OCI-LY1 (cell line): ENCODE measurements around the gene RPRML.

Source experiments
- H2AFZ ChIP-seq: fragments of 200-600 bp; sonication (generic), shearing (Covaris generic); 2 replicates; pipeline ENCODE4 v1.6.0; 2014; ENCODE audit warnings: antibody characterized with exemption, mild to moderate bottlenecking, low read length
- H3F3A ChIP-seq: fragments of 200-600 bp; sonication (generic), shearing (Covaris generic); 2 replicates; pipeline ENCODE4 v1.6.0; 2014; ENCODE audit warnings: mild to moderate bottlenecking, antibody characterized with exemption, low read length, moderate library complexity; ENCODE audit not compliant: insufficient read depth
- H3K27ac ChIP-seq: fragments of 200-600 bp; sonication (generic); 2 replicates; pipeline ENCODE4 v1.5.1; 2014; ENCODE audit warnings: low read length, mixed run types, mild to moderate bottlenecking, low read depth; ENCODE audit not compliant: poor library complexity, severe bottlenecking
- H3K27me3 ChIP-seq: fragments of 200-600 bp; sonication (generic); 2 replicates; pipeline ENCODE4 v1.6.0; 2014; ENCODE audit warnings: antibody characterized with exemption, mild to moderate bottlenecking, low read length, moderate library complexity; ENCODE audit not compliant: insufficient read depth
- H3K36me3 ChIP-seq: fragments of 200-600 bp; sonication (generic); 2 replicates; pipeline ENCODE4 v1.6.1; 2014; ENCODE audit warnings: mild to moderate bottlenecking, antibody characterized with exemption, low read length, moderate library complexity, mixed read lengths; ENCODE audit not compliant: insufficient read depth
- H3K4me1 ChIP-seq: fragments of 200-600 bp; sonication (generic); 2 replicates; pipeline ENCODE4 v1.5.1; 2014; ENCODE audit warnings: mild to moderate bottlenecking, low read length, moderate library complexity; ENCODE audit not compliant: insufficient read depth, severe bottlenecking
- H3K4me2 ChIP-seq: fragments of 200-600 bp; sonication (generic), shearing (Covaris generic); 2 replicates; pipeline ENCODE4 v1.6.1; 2014; ENCODE audit warnings: low read length
- H3K4me3 ChIP-seq: fragments of 200-600 bp; sonication (generic); 2 replicates; pipeline ENCODE4 v1.5.1; 2014; ENCODE audit warnings: low read length, low read depth, mild to moderate bottlenecking, mixed read lengths; ENCODE audit not compliant: poor library complexity, severe bottlenecking
- H3K79me2 ChIP-seq: fragments of 200-600 bp; shearing (Covaris generic); 2 replicates; pipeline ENCODE4 v1.6.1; 2016; ENCODE audit warnings: mixed run types, low read length, mixed read lengths; ENCODE audit not compliant: insufficient read depth
- H3K9ac ChIP-seq: fragments of 200-600 bp; sonication (generic), shearing (Covaris generic); 2 replicates; pipeline ENCODE4 v1.6.1; 2014; ENCODE audit warnings: mild to moderate bottlenecking, low read length, mixed read lengths
- H3K9me2 ChIP-seq: fragments of 200-600 bp; sonication (generic), shearing (Covaris generic); 2 replicates; pipeline ENCODE4 v1.6.1; 2014; ENCODE audit warnings: low read depth, mild to moderate bottlenecking, low read length, mixed read lengths
- H3K9me3 ChIP-seq: fragments of 200-600 bp; shearing (Covaris generic); 2 replicates; pipeline ENCODE4 v1.6.1; 2014; ENCODE audit warnings: low read length, mixed read lengths
- H4K20me1 ChIP-seq: fragments of 200-600 bp; sonication (generic), shearing (Covaris generic); 2 replicates; pipeline ENCODE4 v1.6.0; 2016; ENCODE audit warnings: mild to moderate bottlenecking, low read length; ENCODE audit not compliant: insufficient read depth
- EZH2 ChIP-seq: fragments of 200-600 bp; sonication (generic), shearing (Covaris generic); IDR thresholded peaks from 2 replicates; pipeline ENCODE4 v1.8.0; 2017; ENCODE audit warnings: borderline replicate concordance, mixed run types, mild to moderate bottlenecking, antibody characterized with exemption, low read length, moderate library complexity, mixed read lengths
- TF ChIP-seq, protein P1 (sequence below): fragments of 200-600 bp; sonication (generic), shearing (Covaris generic); IDR thresholded peaks from 2 replicates; pipeline ENCODE4 v1.5.1; 2017; ENCODE audit warnings: mild to moderate bottlenecking, antibody characterized with exemption, low read length, moderate library complexity, mixed read lengths

Gene RPRML

DNA sequence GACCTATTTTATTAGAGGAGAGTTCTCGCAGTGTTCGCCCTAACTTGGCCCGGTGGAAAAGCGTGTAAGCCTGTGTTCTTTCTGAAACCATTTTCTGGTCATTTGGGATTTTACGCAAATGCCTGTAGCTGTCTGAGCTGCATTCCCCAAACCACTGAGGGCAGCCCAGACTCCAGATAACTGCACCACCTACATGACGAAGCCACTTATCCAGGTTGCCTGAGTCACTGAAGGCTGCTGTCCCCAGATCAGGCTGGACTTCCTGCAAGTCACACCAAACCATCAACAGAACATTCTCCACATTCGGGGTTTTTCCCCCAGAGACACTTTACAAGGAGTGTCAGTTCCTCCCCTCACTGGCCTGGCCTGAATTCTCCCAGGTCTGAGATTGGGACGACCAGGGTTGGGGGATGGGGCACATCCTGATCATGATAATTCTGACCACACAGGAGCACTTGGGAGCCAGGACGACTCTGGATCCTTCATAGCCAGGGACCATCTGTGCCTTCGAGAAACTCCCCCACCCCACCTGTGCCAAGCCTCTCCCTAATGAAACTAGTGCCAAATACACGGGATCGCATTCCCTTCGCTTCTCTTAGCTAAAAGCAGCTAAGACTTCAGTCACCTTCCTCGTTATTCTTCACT is 2.3 kb downstream of the RPRML start:
- Histone ChIP-seq H3K79me2 (no peaks in the 10 kb centered on the region), H2AFZ (no peak overlapping the region), H3K36me3 (no peaks in the 10 kb centered on the region), H3K4me3 (no peak overlapping the region), H3K9me3 (no peaks in the 10 kb centered on the region), H3K9me2 (no peaks in the 10 kb centered on the region), H4K20me1 (no peaks in the 10 kb centered on the region), H3K27ac (no peak overlapping the region), H3K27me3 (no peaks in the 10 kb centered on the region), H3K4me1 (peaks cover 16% of the 10 kb centered on the region), H3F3A (no peaks in the 10 kb centered on the region), H3K4me2 (no peak overlapping the region), H3K9ac (no peak overlapping the region)
- no peak for TF ChIP-seq EZH2
- TF ChIP-seq, protein P1, sequence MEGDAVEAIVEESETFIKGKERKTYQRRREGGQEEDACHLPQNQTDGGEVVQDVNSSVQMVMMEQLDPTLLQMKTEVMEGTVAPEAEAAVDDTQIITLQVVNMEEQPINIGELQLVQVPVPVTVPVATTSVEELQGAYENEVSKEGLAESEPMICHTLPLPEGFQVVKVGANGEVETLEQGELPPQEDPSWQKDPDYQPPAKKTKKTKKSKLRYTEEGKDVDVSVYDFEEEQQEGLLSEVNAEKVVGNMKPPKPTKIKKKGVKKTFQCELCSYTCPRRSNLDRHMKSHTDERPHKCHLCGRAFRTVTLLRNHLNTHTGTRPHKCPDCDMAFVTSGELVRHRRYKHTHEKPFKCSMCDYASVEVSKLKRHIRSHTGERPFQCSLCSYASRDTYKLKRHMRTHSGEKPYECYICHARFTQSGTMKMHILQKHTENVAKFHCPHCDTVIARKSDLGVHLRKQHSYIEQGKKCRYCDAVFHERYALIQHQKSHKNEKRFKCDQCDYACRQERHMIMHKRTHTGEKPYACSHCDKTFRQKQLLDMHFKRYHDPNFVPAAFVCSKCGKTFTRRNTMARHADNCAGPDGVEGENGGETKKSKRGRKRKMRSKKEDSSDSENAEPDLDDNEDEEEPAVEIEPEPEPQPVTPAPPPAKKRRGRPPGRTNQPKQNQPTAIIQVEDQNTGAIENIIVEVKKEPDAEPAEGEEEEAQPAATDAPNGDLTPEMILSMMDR = no peak

DNA sequence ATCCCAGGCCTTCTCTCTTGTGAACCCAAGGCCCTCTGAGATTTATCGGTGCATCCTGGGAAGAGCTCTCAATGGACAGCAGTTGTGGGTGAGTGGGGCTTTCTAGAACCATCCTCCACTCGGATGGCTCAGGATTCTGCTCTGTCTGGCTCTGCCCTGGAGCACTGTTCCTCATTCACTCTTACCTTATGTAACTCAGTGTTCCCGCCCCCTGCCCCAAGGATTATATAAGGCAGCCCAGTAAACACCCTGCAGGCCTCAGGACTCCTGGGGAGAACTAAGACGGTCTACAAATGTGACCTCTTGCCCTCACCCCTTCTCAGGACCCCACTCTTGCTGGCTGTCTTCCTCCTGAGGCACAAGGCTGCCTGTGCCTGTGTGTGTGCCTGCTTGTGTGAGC is 3.8 kb downstream of the RPRML start:
- peaks cover 12% of the 10 kb centered on the region for H3K4me1 ChIP-seq
- H4K20me1 ChIP-seq = no peaks in the 10 kb centered on the region
- TF ChIP-seq EZH2 = no peak
- TF ChIP-seq, protein P1 = no peak
- no peaks in the 10 kb centered on the region for H3K36me3 ChIP-seq
- no peak overlapping the region for H2AFZ ChIP-seq
- H3K27me3 ChIP-seq = no peaks in the 10 kb centered on the region
- H3K9me2 ChIP-seq = no peaks in the 10 kb centered on the region
- H3K9ac ChIP-seq = no peak overlapping the region
- no peaks in the 10 kb centered on the region for H3K9me3 ChIP-seq
- no peak overlapping the region for H3K4me2 ChIP-seq
- H3K27ac ChIP-seq = no peak overlapping the region
- no peak overlapping the region for H3K4me3 ChIP-seq
- H3F3A ChIP-seq = no peaks in the 10 kb centered on the region
- no peaks in the 10 kb centered on the region for H3K79me2 ChIP-seq

DNA sequence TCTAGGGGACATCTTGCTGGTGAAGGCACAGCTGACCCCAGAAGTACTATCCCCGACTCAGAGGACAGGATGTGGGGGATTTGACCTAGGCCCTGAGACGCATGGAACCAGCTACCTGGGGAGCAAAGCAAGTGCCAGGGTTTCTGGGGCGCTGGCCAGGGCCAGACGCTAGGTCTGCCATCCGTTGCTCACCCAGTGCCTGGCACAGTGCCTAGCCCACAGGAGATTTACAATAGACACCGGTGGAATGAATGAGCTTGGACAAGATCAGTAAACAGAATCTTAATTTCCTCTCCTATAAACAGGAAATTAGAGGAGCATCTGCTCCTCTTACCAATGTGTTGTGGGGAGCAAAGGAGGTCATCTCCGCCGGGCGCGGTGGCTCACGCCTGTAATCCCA is 5.0 kb downstream of the RPRML start:
- no peak overlapping the region for H3K4me2 ChIP-seq
- peaks cover 8% of the 10 kb centered on the region for H3K4me1 ChIP-seq
- H2AFZ ChIP-seq = no peak overlapping the region
- no peak overlapping the region for H3K27ac ChIP-seq
- no peaks in the 10 kb centered on the region for H3F3A ChIP-seq
- no peaks in the 10 kb centered on the region for H3K9me2 ChIP-seq
- H3K79me2 ChIP-seq = no peaks in the 10 kb centered on the region
- H3K4me3 ChIP-seq = no peak overlapping the region
- no peak overlapping the region for H3K9ac ChIP-seq
- H3K36me3 ChIP-seq = no peaks in the 10 kb centered on the region
- H4K20me1 ChIP-seq = no peaks in the 10 kb centered on the region
- H3K27me3 ChIP-seq = no peaks in the 10 kb centered on the region
- TF ChIP-seq EZH2 = no peak
- TF ChIP-seq, protein P1 = no peak
- H3K9me3 ChIP-seq = no peaks in the 10 kb centered on the region
